NCI-H2107 (cell line): ENCODE measurements around the gene PDCL2.
A peak's percentile ranks its signal among the peaks of the same experiment; 100 is the strongest.
"Not testable (repeated sequence)": the region's sequence is repeated elsewhere in the genome, so short reads cannot be mapped to it uniquely, and the experiment has no call there.

ENCODE experiments used
- DNase-seq: peaks from one replicate; lab custom pipeline; 2025; lab: John Stamatoyannopoulos, UW

The PDCL2 gene, protein sequence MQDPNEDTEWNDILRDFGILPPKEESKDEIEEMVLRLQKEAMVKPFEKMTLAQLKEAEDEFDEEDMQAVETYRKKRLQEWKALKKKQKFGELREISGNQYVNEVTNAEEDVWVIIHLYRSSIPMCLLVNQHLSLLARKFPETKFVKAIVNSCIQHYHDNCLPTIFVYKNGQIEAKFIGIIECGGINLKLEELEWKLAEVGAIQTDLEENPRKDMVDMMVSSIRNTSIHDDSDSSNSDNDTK

DNA sequence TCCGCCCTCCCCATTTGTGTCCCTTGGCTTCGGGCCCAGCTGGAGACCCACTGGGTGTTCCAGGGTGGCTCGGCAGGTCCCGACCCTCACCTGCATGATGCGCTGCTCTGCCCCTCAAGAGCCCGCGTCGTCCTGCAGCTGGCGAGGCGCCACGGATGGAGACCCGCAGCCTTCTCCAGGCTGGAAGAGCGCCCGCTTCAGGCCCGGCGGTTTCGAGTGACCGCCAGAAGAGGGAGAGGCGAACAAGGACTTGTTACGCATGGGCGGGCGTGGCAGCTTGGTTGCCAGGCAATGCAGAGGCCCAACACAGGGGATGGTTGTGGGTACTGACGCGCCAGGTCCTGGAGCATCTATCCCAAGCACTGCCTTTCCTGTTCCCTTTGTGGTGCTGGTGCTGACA is at the start of gene PDCL2:
Gene PDCL2, minus strand, starts transcription at position 232 of the 400 bp plus-strand sequence. Its CDS starts 136 bp downstream, at position 96.
- no peak for DNase-seq

DNA sequence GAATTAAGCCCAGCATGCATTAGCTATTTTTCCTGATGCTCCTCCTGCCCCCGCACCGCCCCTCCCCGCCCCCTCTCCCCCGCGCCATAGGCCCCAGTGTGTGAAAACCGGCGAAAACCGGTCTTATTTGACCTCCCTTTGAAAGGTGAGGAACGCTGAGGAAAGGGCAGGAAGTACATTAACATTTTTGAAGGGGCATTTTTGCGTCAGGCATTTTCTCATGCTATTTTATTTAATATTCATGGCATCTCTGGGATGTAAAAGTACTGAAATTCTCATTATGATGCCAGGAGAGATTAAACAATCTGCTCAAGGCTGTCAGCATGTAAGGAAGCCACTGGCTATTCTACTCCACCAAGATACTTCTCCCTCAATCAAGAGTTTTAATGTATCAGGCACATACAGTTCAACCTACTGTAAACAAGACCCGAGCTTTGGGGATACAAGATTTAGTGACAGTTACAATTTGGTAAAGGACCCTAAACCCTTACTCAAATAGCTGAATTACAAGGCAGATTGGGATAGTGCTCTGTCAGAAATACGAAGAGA is 45.3 kb upstream of the PDCL2 start:
- no peak for DNase-seq

DNA sequence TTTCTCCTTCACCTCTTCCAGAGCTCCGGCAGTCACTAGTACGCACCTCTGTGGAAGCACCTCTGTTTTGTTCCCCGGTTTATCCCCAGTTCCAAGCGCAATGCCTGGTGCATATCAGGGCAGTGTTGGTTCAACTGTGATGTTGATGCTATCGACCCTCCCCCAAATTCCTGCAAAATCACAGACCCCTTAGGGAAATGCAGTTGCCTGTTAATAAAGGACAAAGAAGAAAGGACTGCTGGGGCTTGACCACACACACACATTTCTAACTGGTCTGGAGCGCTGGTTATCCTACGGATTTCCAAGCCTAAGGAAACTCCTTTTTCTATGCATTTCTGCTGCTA is 44.6 kb upstream of the PDCL2 start:
- DNase-seq, result no peak

DNA sequence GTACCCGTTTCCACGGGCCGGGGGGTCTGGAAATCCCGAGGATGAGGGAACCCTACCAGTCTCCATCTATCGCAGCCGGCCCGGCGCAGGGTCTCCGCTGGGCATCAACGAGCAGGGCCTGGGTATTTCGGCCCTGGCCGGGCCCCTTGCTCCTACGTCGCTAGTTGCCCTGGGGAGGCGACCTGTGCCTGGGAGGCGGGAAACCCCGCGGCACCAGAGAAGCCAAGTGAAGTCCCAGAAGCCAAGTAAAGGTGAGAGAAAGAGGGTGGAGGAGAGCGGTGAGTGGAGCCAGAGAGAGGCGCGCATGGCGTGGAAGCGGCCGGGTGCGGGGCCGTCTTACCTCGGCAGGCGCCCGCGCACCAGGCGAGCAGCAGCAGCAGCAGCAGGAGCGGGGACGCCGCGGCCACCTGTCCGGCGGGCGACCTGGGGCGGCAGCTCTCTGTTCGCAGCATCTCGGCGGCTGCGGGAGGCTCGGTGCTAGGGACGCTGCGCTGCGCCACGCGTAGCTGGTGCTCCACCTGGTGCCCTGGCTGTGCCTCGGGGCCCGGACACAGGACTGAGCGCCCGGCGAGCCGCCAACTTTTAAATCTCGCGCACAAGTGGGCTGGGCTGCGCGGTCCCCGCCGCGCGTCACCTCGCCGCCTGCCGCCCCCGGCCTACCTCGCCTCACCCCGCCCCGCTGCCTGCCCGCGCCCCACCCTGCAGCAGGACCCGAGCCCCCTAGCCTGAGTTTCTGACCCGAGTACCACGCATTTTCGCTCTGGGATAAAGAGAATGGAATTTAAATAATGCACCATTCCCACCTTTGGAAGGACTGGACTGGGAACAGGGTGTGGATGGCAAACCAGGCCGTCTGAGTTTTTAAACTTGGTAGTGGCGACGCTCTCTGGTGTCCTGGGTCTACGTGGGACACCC is 44.0 kb upstream of the PDCL2 start, which contains the start of gene NMU:
Gene NMU, minus strand, starts transcription at position 558 of the 915 bp plus-strand sequence. Its CDS starts 106 bp downstream, at position 452.
- peak; percentile 35 for DNase-seq

DNA sequence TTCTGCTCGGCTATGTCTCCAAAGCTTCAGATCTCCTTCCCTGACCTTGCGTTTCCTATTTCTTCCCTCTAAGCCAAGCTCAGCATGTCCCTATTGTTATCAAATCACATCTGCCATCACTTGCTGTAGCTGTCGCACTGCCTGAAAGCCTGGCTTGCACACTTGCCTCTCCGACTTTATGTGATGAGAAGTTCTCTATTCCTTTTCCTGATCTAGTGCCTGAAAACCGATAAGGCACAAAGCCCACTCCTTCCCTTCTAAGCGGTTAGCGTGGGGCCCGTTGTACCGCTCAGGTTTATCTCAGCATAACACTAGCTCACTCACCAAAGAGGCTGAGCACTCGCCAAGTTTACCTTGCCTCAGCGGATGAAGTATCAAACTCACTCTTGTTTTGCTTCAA is 43.2 kb upstream of the PDCL2 start:
- no peak for DNase-seq

DNA sequence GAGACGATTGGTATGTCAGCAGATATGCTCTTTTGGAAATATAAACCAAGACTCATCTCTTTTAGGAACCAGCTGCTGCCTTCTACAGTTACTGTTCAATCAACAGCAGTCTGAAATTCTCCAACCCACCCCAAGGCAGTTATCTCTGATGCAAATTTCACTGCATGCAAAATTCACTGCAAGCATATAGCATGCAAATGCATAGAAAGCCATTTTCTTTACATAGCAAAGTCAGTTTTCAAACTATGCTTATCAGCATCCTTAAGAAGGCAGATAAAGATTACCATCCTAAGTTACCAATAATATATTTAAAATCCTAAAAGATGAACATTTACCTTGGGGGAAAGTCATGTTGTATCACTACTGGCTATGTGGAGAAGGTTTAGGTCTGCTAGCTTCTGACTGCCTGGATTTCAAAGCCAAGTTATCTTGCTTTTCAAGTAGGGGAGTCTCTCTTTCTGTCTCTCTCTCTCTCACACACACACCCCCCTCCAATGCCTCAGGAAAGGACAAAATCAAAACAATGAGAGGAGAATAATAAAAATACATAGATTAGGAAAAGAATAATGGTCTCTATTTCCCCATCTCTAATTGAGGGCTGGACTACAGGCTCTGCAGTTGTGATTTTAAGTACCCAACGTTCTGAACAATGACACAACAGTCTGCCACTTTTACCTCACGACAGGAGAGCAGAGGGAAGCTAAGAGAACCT is 42.5 kb upstream of the PDCL2 start:
- no peak for DNase-seq

DNA sequence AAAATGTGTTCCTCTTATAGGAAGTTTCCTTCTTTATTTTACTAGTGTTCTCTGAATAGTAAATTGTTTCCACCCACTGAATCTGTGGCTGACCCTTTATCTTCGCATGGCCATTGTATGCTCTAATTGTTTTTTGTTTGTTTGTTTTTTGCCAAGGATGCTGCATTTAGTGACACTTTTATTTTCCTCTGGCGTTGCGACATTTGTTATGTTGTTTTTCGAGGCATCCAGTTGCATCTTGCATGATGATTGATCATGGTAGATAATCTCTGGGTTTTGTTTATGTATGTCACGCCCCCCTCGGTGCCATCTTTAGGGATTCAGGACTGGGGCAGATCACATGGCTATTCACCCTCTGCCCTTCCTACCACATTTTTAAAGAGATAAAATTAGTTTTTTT is 41.9 kb upstream of the PDCL2 start:
- no peak for DNase-seq

DNA sequence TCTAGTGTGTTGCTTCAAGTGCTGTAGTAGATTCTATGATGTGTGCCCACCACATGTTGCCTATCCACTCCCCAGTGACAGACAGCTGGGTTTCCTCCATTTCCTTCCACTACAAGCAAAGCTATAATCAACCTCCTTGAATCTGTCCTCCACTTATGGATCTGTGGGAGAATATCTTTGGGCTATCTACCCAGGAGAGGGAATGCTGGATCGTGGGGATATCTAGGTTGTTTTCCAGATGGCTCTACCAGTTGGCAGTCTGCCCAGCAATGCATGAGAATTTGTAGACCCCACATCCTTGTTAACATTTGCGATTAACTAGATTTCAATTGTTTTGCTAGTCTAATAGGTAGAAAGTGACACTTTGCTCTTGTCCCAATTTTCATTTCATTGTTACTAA is 33.8 kb upstream of the PDCL2 start:
- no peak for DNase-seq

DNA sequence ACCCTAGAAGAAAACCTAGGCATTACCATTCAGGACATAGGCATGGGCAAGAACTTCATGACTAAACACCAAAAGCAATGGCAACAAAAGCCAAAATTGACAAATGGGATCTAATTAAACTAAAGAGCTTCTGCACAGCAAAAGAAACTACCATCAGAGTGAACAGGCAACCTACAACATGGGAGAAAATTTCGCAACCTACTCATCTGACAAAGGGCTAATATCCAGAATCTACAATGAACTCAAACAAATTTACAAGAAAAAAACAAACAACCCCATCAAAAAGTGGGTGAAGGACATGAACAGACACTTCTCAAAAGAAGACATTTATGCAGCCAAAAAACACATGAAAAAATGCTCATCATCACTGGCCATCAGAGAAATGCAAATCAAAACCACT is 32.0 kb upstream of the PDCL2 start:
- DNase-seq, result not testable (repeated sequence)

DNA sequence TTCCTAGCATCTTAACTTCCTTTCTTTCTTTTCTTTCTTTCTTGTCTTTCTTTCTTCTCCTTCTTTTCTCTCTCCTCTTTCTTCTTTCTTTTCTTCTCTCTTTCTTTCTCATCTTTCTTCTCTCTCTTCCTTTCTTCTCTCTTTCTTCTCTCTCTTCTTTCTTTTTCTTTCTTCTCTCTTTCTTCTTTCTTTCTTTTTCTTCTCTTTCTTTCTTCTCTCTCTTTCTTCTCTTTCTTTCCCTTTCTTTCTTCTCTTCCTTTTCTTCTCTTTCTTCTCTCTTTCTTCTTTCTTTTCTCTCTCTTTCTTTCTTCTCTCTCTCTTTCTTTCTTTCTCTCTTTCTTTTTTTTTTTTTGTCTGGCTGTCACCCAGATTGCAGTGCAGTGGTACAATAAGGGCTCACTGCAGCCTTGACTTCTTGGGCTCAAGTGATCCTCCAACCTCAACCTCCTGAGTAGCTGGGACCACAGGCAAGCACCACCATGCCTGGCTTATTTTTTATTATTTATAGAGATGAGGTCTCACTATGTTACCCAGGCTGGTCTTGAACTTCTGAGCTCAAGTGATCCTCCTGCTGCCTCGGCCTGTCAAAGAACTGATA is 26.6 kb upstream of the PDCL2 start:
- no peak for DNase-seq

DNA sequence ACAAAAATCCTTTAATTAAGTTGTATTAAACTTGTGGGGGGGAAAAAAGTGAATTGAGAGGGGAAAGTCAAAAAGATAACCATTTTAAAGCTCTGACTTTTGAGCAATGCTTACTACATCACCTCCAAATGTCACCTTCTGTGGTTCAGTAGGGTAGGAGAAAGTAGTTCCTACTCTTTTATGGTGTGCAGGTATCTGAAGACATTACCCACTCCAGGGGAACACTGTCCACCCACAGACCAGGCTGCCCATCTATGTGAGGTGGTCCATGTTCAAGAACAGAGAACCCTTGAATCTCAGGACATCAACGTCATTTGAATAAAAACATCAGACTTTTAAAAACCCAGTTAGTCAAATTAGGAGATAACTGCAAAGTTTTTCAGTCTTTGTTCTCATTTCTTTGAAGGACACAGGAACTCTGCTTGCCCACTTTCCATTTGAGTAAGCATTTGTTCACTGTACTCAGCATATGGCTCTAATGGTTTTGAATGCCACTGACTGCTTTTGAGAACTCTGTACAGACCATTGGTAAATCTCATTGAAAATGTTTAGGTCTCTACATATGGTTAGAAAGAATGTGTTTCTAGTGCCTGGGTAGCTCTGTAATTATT is 25.6 kb upstream of the PDCL2 start:
- no peak for DNase-seq

DNA sequence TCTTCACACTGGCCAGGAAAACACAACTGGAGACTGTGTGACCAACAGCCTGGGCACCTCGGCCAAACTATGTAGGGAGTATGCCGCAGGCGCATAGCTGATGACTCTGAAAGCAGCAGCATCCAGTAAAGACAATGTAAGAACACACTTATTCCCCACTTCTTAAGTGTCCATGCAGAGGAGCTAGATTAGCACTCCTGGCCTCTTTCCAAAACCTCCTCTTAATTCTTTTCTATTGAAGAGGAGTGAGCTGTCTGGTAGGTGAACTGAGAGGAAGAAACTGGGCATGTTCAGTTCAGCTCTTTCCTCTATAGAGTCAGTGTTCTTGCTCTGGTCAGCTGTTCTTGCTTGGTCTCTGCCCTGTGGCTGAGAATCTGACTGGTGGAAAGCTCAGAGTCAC is 23.0 kb upstream of the PDCL2 start:
- DNase-seq, result no peak

DNA sequence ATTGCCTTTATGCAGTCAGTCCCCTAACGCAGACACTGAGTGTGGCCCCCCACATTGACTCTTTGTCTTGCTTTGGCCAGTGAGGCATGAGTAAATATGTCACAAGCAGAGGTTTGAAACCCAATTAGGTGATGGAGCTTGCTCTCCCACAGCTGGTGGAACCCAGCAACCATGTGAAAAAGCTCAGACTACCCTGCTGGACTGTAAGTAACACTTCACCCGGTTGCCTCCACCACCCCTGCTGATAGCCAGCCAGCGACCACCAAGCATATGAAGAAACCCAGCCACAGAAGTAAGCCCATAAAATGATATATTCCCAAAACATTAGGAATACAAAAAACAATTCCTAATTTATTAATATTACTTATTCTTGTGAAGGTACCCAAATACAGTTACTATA is 21.6 kb upstream of the PDCL2 start:
- no peak for DNase-seq

DNA sequence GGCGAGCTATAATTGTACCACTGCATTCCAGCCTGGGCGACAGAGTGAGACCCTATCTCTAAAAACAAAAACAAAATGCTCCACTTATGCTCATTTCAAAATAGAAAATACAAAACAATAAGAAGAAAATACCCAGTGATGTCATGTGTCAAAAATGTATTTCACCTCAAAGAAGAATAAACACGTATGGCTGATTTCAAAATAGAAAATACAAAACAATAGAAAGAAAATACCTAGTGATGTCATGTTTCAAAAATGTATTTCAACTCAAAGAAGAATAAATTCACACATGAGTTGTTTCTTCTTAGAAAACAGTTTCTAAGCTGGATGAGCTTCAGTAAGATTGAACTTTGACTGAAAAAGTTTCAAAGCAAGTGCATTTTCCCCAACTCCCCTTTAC is 20.3 kb upstream of the PDCL2 start:
- DNase-seq, result no peak

DNA sequence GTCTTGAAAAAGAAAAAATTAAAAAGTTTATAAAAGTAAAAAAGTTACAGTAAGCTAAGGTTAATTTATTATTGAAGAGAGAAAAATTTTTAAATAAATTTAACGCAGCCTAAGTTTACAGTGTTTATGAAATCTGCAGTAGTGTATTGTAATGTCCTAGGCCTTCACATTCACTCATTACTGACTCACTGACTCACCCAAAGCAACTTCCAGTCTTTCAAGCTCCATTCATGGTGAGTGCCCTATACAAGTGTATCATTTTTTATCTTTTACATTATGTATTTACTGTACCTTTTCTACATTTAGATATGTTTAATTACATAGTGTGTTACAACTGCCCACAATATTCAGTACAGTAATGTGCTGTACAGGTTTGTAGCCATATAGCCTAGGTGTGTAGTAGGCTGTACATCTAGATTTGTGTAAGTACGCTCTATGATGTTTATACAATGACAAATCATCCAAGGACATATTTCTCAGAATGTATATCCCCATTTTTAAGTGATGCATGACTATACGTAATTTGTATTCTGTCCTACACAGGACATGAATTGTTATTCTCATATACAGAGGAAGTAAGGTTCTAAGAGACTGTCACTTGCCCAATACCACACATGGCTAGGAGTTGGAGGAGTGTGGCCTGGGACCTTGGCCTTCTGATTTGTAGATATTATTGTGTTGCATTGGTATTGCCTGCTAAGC is 19.5 kb upstream of the PDCL2 start:
- no peak for DNase-seq

DNA sequence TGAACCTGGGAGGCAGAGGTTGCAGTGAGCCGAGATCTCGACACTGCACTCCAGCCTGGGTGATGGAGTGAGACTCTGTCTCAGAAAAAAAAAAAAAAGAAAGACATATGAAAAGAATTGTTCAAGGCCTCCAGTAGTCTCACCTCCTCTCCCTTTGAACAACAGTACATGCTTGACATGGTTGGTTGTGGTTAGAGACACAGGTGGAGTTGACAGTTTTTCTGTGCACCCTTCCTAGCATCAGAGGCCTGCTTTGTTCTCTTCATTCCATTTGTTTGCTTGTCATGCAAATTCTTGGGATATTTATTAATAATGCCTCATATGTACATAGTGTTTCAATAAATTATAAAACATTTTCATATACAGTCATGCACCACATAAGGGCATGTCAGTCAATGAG is 18.3 kb upstream of the PDCL2 start:
- no peak for DNase-seq

DNA sequence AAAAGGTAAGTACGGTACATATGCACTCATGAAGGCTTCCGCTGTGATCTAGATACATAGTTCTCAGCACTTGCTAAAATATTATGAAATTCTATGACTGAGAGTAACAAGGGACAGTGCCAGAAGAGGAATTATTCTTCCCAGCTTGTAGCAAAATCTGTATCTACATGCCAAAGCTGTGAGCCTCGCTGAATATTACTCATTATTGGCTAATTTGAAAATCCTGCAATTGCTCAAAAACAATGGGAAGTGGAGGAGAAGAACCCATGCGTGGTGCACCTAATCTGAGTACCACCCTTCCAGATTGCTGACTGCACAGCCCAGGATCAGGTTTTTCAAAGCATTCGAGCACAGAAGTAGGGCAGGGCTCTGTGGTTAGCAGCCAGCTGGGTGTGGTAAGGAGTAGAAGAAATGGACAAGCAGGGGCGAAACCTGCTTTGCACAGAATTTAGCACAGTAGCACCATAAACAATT is 17.4 kb upstream of the PDCL2 start:
- DNase-seq, result no peak

DNA sequence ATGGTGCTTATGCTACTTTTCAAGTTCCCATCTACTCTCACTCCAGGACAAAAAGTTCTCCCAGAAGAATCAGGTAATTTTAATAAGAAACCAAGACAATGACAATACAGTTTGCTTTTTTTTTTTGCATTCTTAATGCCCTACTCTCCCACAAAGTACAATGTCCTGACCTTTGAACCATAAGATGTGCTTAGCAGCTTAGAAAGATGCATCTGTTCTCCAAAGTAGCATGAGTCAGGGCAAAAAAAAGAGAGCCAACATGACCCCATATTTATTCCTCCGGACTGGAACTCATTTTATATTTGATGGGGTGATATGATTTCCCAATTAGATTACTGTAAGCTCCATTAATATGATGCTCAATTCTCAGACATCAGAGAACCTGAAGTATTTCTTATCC is 16.5 kb upstream of the PDCL2 start:
- no peak for DNase-seq

DNA sequence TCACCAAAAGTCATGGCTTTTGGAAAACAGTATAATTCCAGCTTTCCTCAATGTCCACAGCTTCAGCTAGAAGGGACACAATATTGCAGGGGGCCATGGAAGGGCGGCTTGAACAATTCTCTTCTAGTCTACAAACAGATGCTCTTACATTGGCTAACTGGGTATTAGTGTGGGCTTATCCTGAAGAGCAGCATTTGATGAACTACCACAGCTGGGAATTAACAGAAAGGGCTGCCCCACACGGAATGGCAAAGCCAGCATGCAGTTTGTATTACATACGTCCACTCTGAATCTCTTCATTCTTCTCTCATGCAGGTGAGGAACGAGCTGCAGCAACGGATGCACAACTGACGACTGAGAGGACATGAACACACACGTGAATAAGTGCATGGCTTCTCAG is 13.0 kb upstream of the PDCL2 start:
- DNase-seq, result no peak

DNA sequence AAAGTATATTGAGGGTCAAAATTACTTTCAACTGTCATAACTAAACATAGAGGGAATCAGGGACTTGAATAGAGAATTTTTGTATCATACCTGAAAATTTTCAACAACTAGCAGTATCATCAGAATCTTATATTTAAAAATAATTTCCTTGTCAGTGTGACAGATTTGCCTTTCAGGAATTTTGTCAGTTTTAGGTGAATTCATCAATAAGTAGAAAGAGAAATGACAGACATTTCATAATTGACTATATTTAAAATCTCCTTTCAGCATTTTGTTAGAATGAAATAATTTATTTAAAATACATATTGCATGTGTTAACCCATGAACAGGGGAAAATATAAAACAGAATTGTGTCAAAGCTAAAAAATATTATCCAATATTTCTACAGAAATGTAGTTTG is 8.6 kb upstream of the PDCL2 start:
- DNase-seq, result no peak

DNA sequence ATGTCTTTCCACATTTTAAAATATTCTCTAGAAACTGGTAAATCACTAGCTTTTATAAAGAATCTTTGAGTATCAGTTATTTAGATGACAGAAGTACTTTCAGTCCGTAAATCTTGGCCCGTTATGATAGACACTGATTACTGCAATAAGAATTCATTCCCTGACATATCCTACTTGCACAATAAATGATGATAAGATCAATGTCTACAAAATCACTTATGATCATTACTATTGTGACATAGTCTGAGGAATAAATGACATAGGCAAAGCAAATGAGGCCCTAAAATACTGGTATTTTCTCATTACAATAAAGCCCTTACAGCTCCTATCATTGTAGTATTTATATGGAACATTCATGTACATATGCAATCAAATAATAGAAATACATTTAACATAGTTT is 6.6 kb upstream of the PDCL2 start:
- no peak for DNase-seq
